ENCODE data around the gene TSPY8.
"Not testable (repeated sequence)": the region's sequence is repeated elsewhere in the genome, so short reads cannot be mapped to it uniquely, and the experiment has no call there.

TSPY8 gene, protein sequence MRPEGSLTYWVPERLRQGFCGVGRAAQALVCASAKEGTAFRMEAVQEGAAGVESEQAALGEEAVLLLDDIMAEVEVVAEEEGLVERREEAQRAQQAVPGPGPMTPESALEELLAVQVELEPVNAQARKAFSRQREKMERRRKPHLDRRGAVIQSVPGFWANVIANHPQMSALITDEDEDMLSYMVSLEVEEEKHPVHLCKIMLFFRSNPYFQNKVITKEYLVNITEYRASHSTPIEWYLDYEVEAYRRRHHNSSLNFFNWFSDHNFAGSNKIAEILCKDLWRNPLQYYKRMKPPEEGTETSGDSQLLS

DNA sequence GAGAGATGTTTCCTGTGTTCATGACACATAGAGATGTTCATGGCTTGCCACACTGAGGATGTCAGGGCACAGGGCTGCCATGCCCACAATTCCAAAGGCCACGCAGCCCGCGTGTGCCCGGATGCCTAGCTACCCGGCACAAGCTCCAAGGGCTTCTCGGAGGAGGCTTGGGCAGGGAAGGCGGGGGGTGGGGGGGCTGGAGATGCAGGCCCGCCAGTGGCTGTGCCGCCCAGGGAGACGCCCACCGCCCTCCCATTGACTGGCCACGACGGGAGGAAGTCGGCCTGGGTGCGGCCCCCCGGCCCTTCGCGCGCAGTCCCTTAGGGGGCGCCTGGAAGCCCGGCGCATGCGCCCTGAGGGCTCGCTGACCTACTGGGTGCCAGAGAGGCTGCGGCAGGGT, at the start of gene TSPY8:
Gene TSPY8, plus strand, starts transcription at position 301 of the 400 bp plus-strand sequence. Its CDS starts 46 bp downstream, at position 347.
- H3K9ac ChIP-seq (ENCODE audit: low read length in 5 of 5); H3K36me3 ChIP-seq (ENCODE audit: control insufficient read depth in 5 of 5, insufficient read depth in 5 of 5, low read length in 5 of 5); H3K27ac ChIP-seq (ENCODE audit: low read depth, low read length); H3K27me3 ChIP-seq (ENCODE audit: control insufficient read depth in 5 of 5, insufficient read depth in 4 of 5, low read length in 5 of 5); H3K4me1 ChIP-seq (ENCODE audit: control insufficient read depth in 5 of 5, insufficient read depth in 5 of 5, low read length in 5 of 5); H3K9me3 ChIP-seq (ENCODE audit: control insufficient read depth in 5 of 5, low read length in 5 of 5); H3K4me3 ChIP-seq (ENCODE audit: low read depth in 1 of 5, low read length in 5 of 5): not testable (repeated sequence)

DNA sequence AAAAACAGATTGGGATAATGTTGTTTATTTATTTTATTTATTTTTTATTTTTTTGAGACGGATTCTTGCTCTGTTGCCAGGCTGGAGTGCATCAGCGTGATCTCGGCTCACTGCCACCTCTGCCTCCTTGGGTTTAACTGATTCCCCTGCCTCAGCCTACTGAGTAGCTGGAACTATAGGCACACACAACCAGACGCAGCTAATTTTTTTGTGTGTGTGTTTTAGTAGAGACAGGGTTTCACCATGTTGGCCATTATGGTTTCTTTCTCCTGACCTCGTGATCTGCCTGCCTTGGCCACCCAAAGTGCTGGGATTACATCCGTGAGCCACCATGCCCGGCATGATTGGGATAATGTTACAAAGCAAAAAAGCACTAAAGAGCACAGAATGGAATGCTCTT, 36.6 kb upstream of the TSPY8 start:
- Histone ChIP-seq H3K4me3 (ENCODE audit: low read depth in 1 of 5, low read length in 5 of 5) (no peak overlapping the region), H3K4me1 (ENCODE audit: control insufficient read depth in 5 of 5, insufficient read depth in 5 of 5, low read length in 5 of 5) (no peaks in the 10 kb centered on the region), H3K36me3 (ENCODE audit: control insufficient read depth in 5 of 5, insufficient read depth in 5 of 5, low read length in 5 of 5) (no peaks in the 10 kb centered on the region), H3K9ac (ENCODE audit: low read length in 5 of 5) (no peak overlapping the region), H3K27me3 (ENCODE audit: control insufficient read depth in 5 of 5, insufficient read depth in 4 of 5, low read length in 5 of 5) (no peaks in the 10 kb centered on the region), H3K9me3 (ENCODE audit: control insufficient read depth in 5 of 5, low read length in 5 of 5) (no peaks in the 10 kb centered on the region), H3K27ac (ENCODE audit: low read depth, low read length) (no peak overlapping the region)

DNA sequence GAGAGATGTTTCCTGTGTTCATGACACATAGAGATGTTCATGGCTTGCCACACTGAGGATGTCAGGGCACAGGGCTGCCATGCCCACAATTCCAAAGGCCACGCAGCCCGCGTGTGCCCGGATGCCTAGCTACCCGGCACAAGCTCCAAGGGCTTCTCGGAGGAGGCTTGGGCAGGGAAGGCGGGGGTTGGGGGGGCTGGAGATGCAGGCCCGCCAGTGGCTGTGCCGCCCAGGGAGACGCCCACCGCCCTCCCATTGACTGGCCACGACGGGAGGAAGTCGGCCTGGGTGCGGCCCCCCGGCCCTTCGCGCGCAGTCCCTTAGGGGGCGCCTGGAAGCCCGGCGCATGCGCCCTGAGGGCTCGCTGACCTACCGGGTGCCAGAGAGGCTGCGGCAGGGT, 20.4 kb upstream of the TSPY8 start, which contains the start of gene TSPY4:
Gene TSPY4, plus strand, starts transcription at position 301 of the 400 bp plus-strand sequence. Its CDS starts 46 bp downstream, at position 347.
- H3K27ac ChIP-seq (ENCODE audit: low read depth, low read length); H3K27me3 ChIP-seq (ENCODE audit: control insufficient read depth in 5 of 5, insufficient read depth in 4 of 5, low read length in 5 of 5); H3K4me3 ChIP-seq (ENCODE audit: low read depth in 1 of 5, low read length in 5 of 5); H3K4me1 ChIP-seq (ENCODE audit: control insufficient read depth in 5 of 5, insufficient read depth in 5 of 5, low read length in 5 of 5); H3K9ac ChIP-seq (ENCODE audit: low read length in 5 of 5); H3K36me3 ChIP-seq (ENCODE audit: control insufficient read depth in 5 of 5, insufficient read depth in 5 of 5, low read length in 5 of 5); H3K9me3 ChIP-seq (ENCODE audit: control insufficient read depth in 5 of 5, low read length in 5 of 5): not testable (repeated sequence)

DNA sequence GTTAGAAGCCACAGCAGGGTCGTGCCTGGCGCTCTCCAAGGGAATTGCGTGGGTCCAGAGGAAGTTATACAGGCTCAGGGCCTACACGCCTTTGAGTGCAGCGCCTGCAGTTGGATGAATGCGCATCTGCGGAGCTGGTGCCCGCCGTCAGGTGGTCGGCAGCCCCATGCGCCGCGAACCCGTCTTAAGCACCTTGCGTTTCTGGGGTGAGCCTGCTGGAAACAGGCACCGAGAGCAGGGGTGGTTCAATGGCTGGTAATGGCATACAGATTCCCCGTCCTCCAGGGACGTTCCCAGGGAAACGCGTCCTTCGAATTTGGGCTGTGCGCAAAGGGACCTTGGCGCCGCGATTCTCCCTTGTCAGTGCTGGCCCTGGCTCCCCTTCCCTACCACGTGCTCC, 38.9 kb downstream of the TSPY8 start:
- H3K27ac ChIP-seq (ENCODE audit: low read depth, low read length); H3K36me3 ChIP-seq (ENCODE audit: control insufficient read depth in 5 of 5, insufficient read depth in 5 of 5, low read length in 5 of 5); H3K9ac ChIP-seq (ENCODE audit: low read length in 5 of 5); H3K4me3 ChIP-seq (ENCODE audit: low read depth in 1 of 5, low read length in 5 of 5); H3K27me3 ChIP-seq (ENCODE audit: control insufficient read depth in 5 of 5, insufficient read depth in 4 of 5, low read length in 5 of 5); H3K9me3 ChIP-seq (ENCODE audit: control insufficient read depth in 5 of 5, low read length in 5 of 5); H3K4me1 ChIP-seq (ENCODE audit: control insufficient read depth in 5 of 5, insufficient read depth in 5 of 5, low read length in 5 of 5): not testable (repeated sequence)

DNA sequence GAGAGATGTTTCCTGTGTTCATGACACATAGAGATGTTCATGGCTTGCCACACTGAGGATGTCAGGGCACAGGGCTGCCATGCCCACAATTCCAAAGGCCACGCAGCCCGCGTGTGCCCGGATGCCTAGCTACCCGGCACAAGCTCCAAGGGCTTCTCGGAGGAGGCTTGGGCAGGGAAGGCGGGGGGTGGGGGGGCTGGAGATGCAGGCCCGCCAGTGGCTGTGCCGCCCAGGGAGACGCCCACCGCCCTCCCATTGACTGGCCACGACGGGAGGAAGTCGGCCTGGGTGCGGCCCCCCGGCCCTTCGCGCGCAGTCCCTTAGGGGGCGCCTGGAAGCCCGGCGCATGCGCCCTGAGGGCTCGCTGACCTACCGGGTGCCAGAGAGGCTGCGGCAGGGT, 40.5 kb downstream of the TSPY8 start, which contains the start of gene TSPY3:
Gene TSPY3, plus strand, starts transcription at position 301 of the 400 bp plus-strand sequence. Its CDS starts 46 bp downstream, at position 347.
- H3K4me1 ChIP-seq (ENCODE audit: control insufficient read depth in 5 of 5, insufficient read depth in 5 of 5, low read length in 5 of 5); H3K4me3 ChIP-seq (ENCODE audit: low read depth in 1 of 5, low read length in 5 of 5); H3K9ac ChIP-seq (ENCODE audit: low read length in 5 of 5); H3K36me3 ChIP-seq (ENCODE audit: control insufficient read depth in 5 of 5, insufficient read depth in 5 of 5, low read length in 5 of 5); H3K27ac ChIP-seq (ENCODE audit: low read depth, low read length); H3K27me3 ChIP-seq (ENCODE audit: control insufficient read depth in 5 of 5, insufficient read depth in 4 of 5, low read length in 5 of 5); H3K9me3 ChIP-seq (ENCODE audit: control insufficient read depth in 5 of 5, low read length in 5 of 5): not testable (repeated sequence)

Measured in subcutaneous abdominal adipose tissue (tissue), 5 donors.